ENCODE results near the gene DAB2IP.

GRCh38 chr9:121830441-121831140 is 179.2 kb downstream of the DAB2IP start:
- TF ChIP-seq CTCF (IDR thresholded peaks at IDR 0.05; ENCODE audit: low read depth, low read length) (no peak), EZH2phosphoT487 (IDR thresholded peaks at IDR 0.05; ENCODE audit: low read depth) (no peak)

Data from OCI-LY3 (cell line).